K562 (cell line): Measurements from ENCODE around the gene COLEC12. TPM values are rescaled to one million over a fixed set of nuclear protein-coding genes. Genes with fewer than 3 reads are reported as not detected.

ENCODE experiments used
- CBFA2T2 ChIP-seq: fragments of 450-650 bp; conservative IDR thresholded peaks from 2 replicates; pipeline ENCODE4 v1.6.1; 2017; ENCODE audit warnings: mild to moderate bottlenecking
- CBFA2T3 ChIP-seq: fragments of 450-650 bp; IDR thresholded peaks from 2 replicates; pipeline ENCODE4 v1.6.1; 2017
- ELK1 ChIP-seq: sonication (generic); formaldehyde crosslinking; IDR thresholded peaks from 2 replicates; pipeline ENCODE4 v1.8.1; 2022; ENCODE audit warnings: missing genetic modification reagents
- HDAC6 ChIP-seq: IDR thresholded peaks from 2 replicates; pipeline ENCODE4 v1.6.1; 2012; ENCODE audit warnings: low read depth, mild to moderate bottlenecking, control low read depth, inconsistent platforms, low read length, moderate library complexity
- HOMEZ ChIP-seq: fragments of 250-450 bp; sonication (Bioruptor Pico); IDR thresholded peaks from 2 replicates; pipeline ENCODE4 v1.4.0; 2020; ENCODE audit warnings: mild to moderate bottlenecking, moderate library complexity
- NONO ChIP-seq, 2 experiments: fragments of 200-400 bp in 1 of 2; fragments of 450-650 bp in 1 of 2; formaldehyde crosslinking in 1 of 2; IDR thresholded peaks; 2 replicates each; pipeline ENCODE4 v1.6.1; 2017; ENCODE audit warnings: low read depth in 2 of 2, mild to moderate bottlenecking in 2 of 2, moderate library complexity in 2 of 2, low read length in 1 of 2
- XRCC5 ChIP-seq: fragments of 200-400 bp; formaldehyde crosslinking; IDR thresholded peaks from 2 replicates; pipeline ENCODE4 v1.6.1; 2017; ENCODE audit warnings: low read depth, mild to moderate bottlenecking, low read length
- ZNF280B ChIP-seq: fragments of 250-450 bp; sonication (Bioruptor Pico); IDR thresholded peaks from 2 replicates; pipeline ENCODE4 v1.5.1; 2021; ENCODE audit warnings: mild to moderate bottlenecking
- polyA plus RNA-seq, 8 experiments: library from polyadenylated mRNA; depleted of rRNA in 4 of 8; stranded (reverse) in 5 of 8; unstranded in 3 of 8; fragments of >200 nt; fragmentation: Nextera tagmentation in 2 of 8; fragmentation: Illumina TruSeq in 1 of 8; extraction: Ambion mirVana in 2 of 8; extraction: Trizol in 1 of 8; gene quantifications; 2 replicates each; pipeline versions ENCODE4 v1.2.1 to v1.2.3, GENCODE V29; 2011 to 2014; ENCODE audit warnings: inconsistent platforms in 1 of 8, missing spikeins in 1 of 8
- total RNA-seq, 7 experiments: library from RNA; depleted of rRNA in 6 of 7; stranded (reverse); fragments of >200 nt in 6 of 7; fragmentation: Illumina TruSeq in 2 of 7; extraction: Trizol in 2 of 7; gene quantifications; 2 replicates each; pipeline versions ENCODE4 v1.2.1 to v1.2.3, GENCODE V29; 2011 to 2021; ENCODE audit warnings: low replicate concordance in 1 of 7

COLEC12 gene
- total and polyA plus RNA-seq, 9 of the 15 experiments (the other 6 are each of a cell fraction or from before 2014, with no cell fraction given) = 0.04 TPM; not detected in 8

- TF ChIP-seq HOMEZ (CRISPR knock-in tag) (no peak), ELK1 (no peak), CBFA2T3 (peak; percentile 23; the same call in 1 of the 2 replicates), ZNF280B (CRISPR knock-in tag) (no peak), XRCC5 (no peak), HDAC6 (no peak), CBFA2T2 (0 out of 2 replicates have a peak, but pooled peaks have one; percentile 10), NONO (IDR thresholded peaks at IDR 0.05; ENCODE audit: low read depth in 2 of 2, low read length in 1 of 2) (no peak)
Observed at GRCh38 chr18:419541-420175, 80.8 kb downstream of the COLEC12 start (continued).
